Endothelial cell of umbilical vein (primary cell): Measurements from ENCODE around the gene PGAM2. TPM values are rescaled to one million over a fixed set of nuclear protein-coding genes. Genes with fewer than 3 reads are reported as not detected.

ENCODE experiments used
- BruUV-seq: library from RNA; stranded (reverse); fragments of 400-500 nt; replicated peaks from 2 replicates; lab custom pipeline; 2021; lab: Mats Ljungman, UMichigan
- CTCF ChIA-PET: fragments of 300-600, 350-600 bp; sonication (Branson Sonifier 250); formaldehyde crosslinking; loops from one replicate; lab custom pipeline; 2021; ENCODE audit warnings: antibody characterized with exemption, inconsistent platforms; lab: Charles Lee
- POLR2A ChIA-PET: fragments of 300-600, 350-600 bp; sonication (Branson Sonifier 250); formaldehyde crosslinking; loops from one replicate; lab custom pipeline; 2021; ENCODE audit warnings: antibody characterized with exemption, inconsistent platforms; lab: Charles Lee
- DNase-seq: peaks from one replicate; pipeline ENCODE4 v3.0.0-alpha.2; 2011; ENCODE audit warnings: low read depth, low spot score
- FAIRE-seq: peaks from 2 replicates; lab custom pipeline; 2011; peaks lifted over from hg19 to GRCh38; lab: Jason Lieb, UNC
- H2AFZ ChIP-seq: 2 replicates; pipeline ENCODE4 v1.6.0; 2012; ENCODE audit warnings: low read depth, low read length, control low read depth, inconsistent platforms
- H3K27ac ChIP-seq: 2 replicates; pipeline ENCODE4 v1.5.1; 2011; ENCODE audit warnings: low read depth, mild to moderate bottlenecking, control low read depth, low read length, moderate library complexity; ENCODE audit not compliant: insufficient read depth
- H3K27me3 ChIP-seq, 2 experiments: 2 replicates each; pipeline versions ENCODE4 v1.6.0 to v1.6.1; 2011; ENCODE audit warnings: low read length in 2 of 2, mixed read lengths in 1 of 2; ENCODE audit not compliant: control insufficient read depth in 2 of 2, insufficient read depth in 2 of 2
- H3K36me3 ChIP-seq, 2 experiments: 2 replicates in 1 of 2; 3 replicates in 1 of 2; pipeline ENCODE4 v1.5.1; 2011; ENCODE audit warnings: low read length in 2 of 2, mild to moderate bottlenecking in 1 of 2, moderate library complexity in 1 of 2; ENCODE audit not compliant: control insufficient read depth in 2 of 2, insufficient read depth in 2 of 2; ENCODE audit errors: extremely low read depth in 1 of 2
- H3K4me1 ChIP-seq: 3 replicates; pipeline ENCODE4 v1.5.1; 2011; ENCODE audit warnings: mild to moderate bottlenecking, low read length; ENCODE audit not compliant: control insufficient read depth, insufficient read depth; ENCODE audit errors: extremely low read depth
- H3K4me2 ChIP-seq: 2 replicates; pipeline ENCODE4 v1.6.1; 2011; ENCODE audit warnings: low read length, control low read depth, mixed read lengths; ENCODE audit not compliant: insufficient read depth
- H3K4me3 ChIP-seq, 3 experiments: fragments of 200-600 bp in 1 of 3; sonication (generic), shearing (Covaris generic) in 1 of 3; replicated peaks in 1 of 3; 2 replicates each; pipeline ENCODE4 v1.5.1; 2011 to 2016; ENCODE audit warnings: control low read depth in 3 of 3, low read length in 3 of 3, mild to moderate bottlenecking in 2 of 3, inconsistent platforms in 1 of 3, low read depth in 1 of 3, moderate library complexity in 1 of 3; ENCODE audit not compliant: insufficient read depth in 1 of 3
- H3K79me2 ChIP-seq: 2 replicates; pipeline ENCODE4 v1.6.0; 2012; ENCODE audit warnings: low read length, inconsistent platforms; ENCODE audit not compliant: control insufficient read depth, insufficient read depth
- H3K9ac ChIP-seq: replicated peaks from 2 replicates; pipeline ENCODE3; 2011; ENCODE audit warnings: low read length, control low read depth; ENCODE audit not compliant: insufficient read depth; ENCODE audit errors: extremely low read depth
- H3K9me1 ChIP-seq: replicated peaks from 3 replicates; pipeline ENCODE4 v1.6.0; 2011; ENCODE audit warnings: mild to moderate bottlenecking, low read length; ENCODE audit not compliant: control insufficient read depth, insufficient read depth; ENCODE audit errors: extremely low read depth
- H3K9me3 ChIP-seq: replicated peaks from 2 replicates; pipeline ENCODE4 v1.5.1; 2012; ENCODE audit warnings: low read length, inconsistent platforms; ENCODE audit not compliant: control insufficient read depth, insufficient read depth
- H4K20me1 ChIP-seq: replicated peaks from 2 replicates; pipeline ENCODE3; 2011; ENCODE audit warnings: mild to moderate bottlenecking, low read length; ENCODE audit not compliant: control insufficient read depth, insufficient read depth; ENCODE audit errors: extremely low read depth
- EZH2 ChIP-seq: IDR thresholded peaks from 2 replicates; pipeline ENCODE4 v1.6.1; 2012; ENCODE audit warnings: borderline replicate concordance, low read depth, mild to moderate bottlenecking, moderate library complexity, low read length, inconsistent platforms; ENCODE audit not compliant: severe bottlenecking
- FOS ChIP-seq: IDR thresholded peaks from 2 replicates; pipeline ENCODE4 v1.6.1; 2011; ENCODE audit warnings: mild to moderate bottlenecking, low read length, moderate library complexity, borderline replicate concordance; ENCODE audit not compliant: insufficient read depth
- GATA2 ChIP-seq: IDR thresholded peaks from 2 replicates; pipeline ENCODE4 v1.7.0; 2011; ENCODE audit warnings: low read depth, mild to moderate bottlenecking, moderate library complexity, mixed read lengths, low read length; ENCODE audit not compliant: insufficient read length, insufficient read depth
- JUN ChIP-seq: IDR thresholded peaks from 2 replicates; pipeline ENCODE4 v1.6.1; 2011; ENCODE audit warnings: borderline replicate concordance, low read depth; ENCODE audit not compliant: insufficient read length, insufficient read depth
- MYC ChIP-seq: IDR thresholded peaks from one replicate; pipeline ENCODE4 v1.6.1; 2011; ENCODE audit warnings: mild to moderate bottlenecking, low read depth, low read length
- POLR2A ChIP-seq: IDR thresholded peaks from 2 replicates; pipeline ENCODE4 v1.6.1; 2012; ENCODE audit warnings: low read depth, mild to moderate bottlenecking, control low read depth, low read length
- POLR2AphosphoS5 ChIP-seq: IDR thresholded peaks from 2 replicates; pipeline ENCODE4 v1.6.1; 2012; ENCODE audit warnings: low read depth, mild to moderate bottlenecking, control low read depth, low read length, moderate library complexity; ENCODE audit not compliant: insufficient read depth
- dilution Hi-C: fragments of 300-500 bp; cut with MboI; formaldehyde crosslinking; loops from one replicate; pipeline ENCODE4 v1.15.0; 2019; ENCODE audit warnings: low sequenced_read_pairs; ENCODE audit not compliant: extremely low pct_ligation_motif_present
- intact Hi-C: fragments of 100-400 bp; cut with micrococcal nuclease; formaldehyde crosslinking; loops from one replicate; pipeline ENCODE4 v1.10.0; 2022
- polyA plus RNA-seq, 4 experiments: library from polyadenylated mRNA; depleted of rRNA in 3 of 4; stranded (reverse) in 3 of 4; unstranded in 1 of 4; fragments of >200 nt; gene quantifications; 2 replicates each; pipeline versions ENCODE4 v1.2.1 to v1.2.3, GENCODE V29; 2011 to 2012; ENCODE audit warnings: missing spikeins in 1 of 4
- total RNA-seq: library from RNA; stranded (reverse); gene quantifications from 2 replicates; pipeline ENCODE4 v1.2.3, GENCODE V29; 2021
- TF ChIP-seq, protein P1 (sequence below): IDR thresholded peaks from 2 replicates; pipeline ENCODE4 v1.6.1; 2011; ENCODE audit not compliant: insufficient read depth, insufficient read length
- TF ChIP-seq, protein P2 (sequence below), 2 donors: IDR thresholded peaks; 1 replicate in 1 of 2; 2 replicates in 1 of 2; pipeline ENCODE4 v1.5.1; 2011; ENCODE audit warnings: low read length in 2 of 2, mild to moderate bottlenecking in 2 of 2, moderate library complexity in 2 of 2, control low read depth in 1 of 2, inconsistent platforms in 1 of 2, low read depth in 1 of 2; ENCODE audit not compliant: insufficient read depth in 1 of 2; ENCODE audit errors: extremely low read depth in 1 of 2

Gene PGAM2
- total and polyA plus RNA-seq, 2 donors (not counting 3 experiments of a cell fraction or from before 2014, with no cell fraction given): 0.19 TPM; not detected in 1

DNA sequence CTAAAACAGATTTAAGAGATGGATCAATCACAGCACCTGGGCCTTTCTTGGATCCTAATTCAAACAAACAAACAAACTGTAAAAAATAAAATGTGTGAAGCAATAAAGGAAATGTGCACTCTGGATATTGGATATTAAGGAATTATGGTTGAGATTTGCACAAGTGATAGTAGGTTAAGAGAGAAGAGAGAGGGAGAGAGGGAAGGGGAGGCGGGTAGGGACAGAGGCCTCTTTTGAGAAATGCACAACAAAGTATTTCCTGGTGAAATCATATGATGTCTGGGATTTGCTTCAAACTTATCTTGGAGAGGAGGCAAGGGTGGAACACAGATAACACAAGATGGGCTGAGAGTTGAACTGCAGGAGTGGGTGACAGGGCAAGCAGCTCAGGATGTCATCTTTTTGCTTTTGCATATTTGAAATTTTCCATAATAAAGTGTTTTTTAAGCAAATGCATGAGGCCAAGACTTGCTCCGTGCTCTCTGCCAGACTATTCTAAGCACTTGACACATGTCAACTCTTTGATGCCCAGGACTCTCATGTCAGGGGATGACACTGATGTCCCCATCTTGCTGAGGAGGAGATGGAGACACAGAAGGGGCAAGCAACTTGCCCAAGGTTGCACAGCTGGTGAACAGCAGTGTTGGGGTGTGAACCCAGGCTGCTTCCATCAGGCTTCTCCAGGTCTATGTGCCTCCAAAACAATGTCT lies 29.7 kb upstream of the PGAM2 start:
- Histone ChIP-seq H3K4me1 (no peaks in the 10 kb centered on the region), H2AFZ (no peak overlapping the region), H3K4me2 (no peak overlapping the region), H3K9me3 (no peaks in the 10 kb centered on the region), H3K4me3 (no peak overlapping the region), H3K9me1 (no peaks in the 10 kb centered on the region), H4K20me1 (no peaks in the 10 kb centered on the region), H3K79me2 (no peaks in the 10 kb centered on the region), H3K9ac (no peak overlapping the region), H3K36me3 (no peaks in the 10 kb centered on the region), H3K27me3 (no peaks in the 10 kb centered on the region), H3K27ac (no peak overlapping the region)
- ChIA-PET CTCF (no interaction called here), POLR2A (no interaction called here)
- FAIRE-seq (no peak), DNase-seq (no peak)
- TF ChIP-seq, protein P1, sequence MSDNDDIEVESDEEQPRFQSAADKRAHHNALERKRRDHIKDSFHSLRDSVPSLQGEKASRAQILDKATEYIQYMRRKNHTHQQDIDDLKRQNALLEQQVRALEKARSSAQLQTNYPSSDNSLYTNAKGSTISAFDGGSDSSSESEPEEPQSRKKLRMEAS: no peak
- TF ChIP-seq, protein P2, sequence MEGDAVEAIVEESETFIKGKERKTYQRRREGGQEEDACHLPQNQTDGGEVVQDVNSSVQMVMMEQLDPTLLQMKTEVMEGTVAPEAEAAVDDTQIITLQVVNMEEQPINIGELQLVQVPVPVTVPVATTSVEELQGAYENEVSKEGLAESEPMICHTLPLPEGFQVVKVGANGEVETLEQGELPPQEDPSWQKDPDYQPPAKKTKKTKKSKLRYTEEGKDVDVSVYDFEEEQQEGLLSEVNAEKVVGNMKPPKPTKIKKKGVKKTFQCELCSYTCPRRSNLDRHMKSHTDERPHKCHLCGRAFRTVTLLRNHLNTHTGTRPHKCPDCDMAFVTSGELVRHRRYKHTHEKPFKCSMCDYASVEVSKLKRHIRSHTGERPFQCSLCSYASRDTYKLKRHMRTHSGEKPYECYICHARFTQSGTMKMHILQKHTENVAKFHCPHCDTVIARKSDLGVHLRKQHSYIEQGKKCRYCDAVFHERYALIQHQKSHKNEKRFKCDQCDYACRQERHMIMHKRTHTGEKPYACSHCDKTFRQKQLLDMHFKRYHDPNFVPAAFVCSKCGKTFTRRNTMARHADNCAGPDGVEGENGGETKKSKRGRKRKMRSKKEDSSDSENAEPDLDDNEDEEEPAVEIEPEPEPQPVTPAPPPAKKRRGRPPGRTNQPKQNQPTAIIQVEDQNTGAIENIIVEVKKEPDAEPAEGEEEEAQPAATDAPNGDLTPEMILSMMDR (IDR thresholded peaks at IDR 0.05; ENCODE audit: extremely low read depth in 1 of 2, insufficient read depth in 1 of 2, low read depth in 1 of 2, low read length in 2 of 2): no peak
- no peak for TF ChIP-seq JUN
- TF ChIP-seq FOS: no peak
- no peak for TF ChIP-seq POLR2AphosphoS5
- TF ChIP-seq EZH2: no peak
- TF ChIP-seq GATA2: no peak
- TF ChIP-seq POLR2A: no peak
- no peak for TF ChIP-seq MYC
- no TSS peak for BruUV-seq
- dilution Hi-C loops (no loop called here), intact Hi-C loops (no loop called here)
